Measurements from ENCODE around the gene SNAP47. TPM values are rescaled to one million over a fixed set of nuclear protein-coding genes. Genes with fewer than 3 reads are reported as not detected.

SNAP47 gene
- total RNA-seq, 1 donor from 2014 or later, result 52.8 TPM

GRCh38 chr1:227749916-227750710, 14.9 kb downstream of the SNAP47 start:
- Histone ChIP-seq H3K4me1 (no peaks in the 10 kb centered on the region), H3K9me3 (ENCODE audit: low read depth) (no peaks in the 10 kb centered on the region), H4K20me1 (ENCODE audit: low read depth) (peaks cover 39% of the 10 kb centered on the region), H3K9ac (no peak overlapping the region), H3K79me2 (ENCODE audit: low read depth) (peaks cover 64% of the 10 kb centered on the region), H3K27me3 (no peaks in the 10 kb centered on the region), H3K4me2 (no peak overlapping the region), H2AFZ (replicated peaks) (no peak overlapping the region), H3K27ac (no peak overlapping the region), H3K4me3 (no peak overlapping the region), H3K36me3 (no peaks in the 10 kb centered on the region), H3F3A (ENCODE audit: low read depth) (no peaks in the 10 kb centered on the region)
- Mint-ChIP-seq H3K4me1 (no peaks in the 10 kb centered on the region), H3K27me3 (ENCODE audit: insufficient read depth, low read depth) (peaks cover 4% of the 10 kb centered on the region), H3K4me3 (no peak overlapping the region), H3K9me3 (no peaks in the 10 kb centered on the region), H3K36me3 (peaks cover 13% of the 10 kb centered on the region), H3K27ac (no peak overlapping the region)
- TF ChIP-seq EZH2phosphoT487 (IDR thresholded peaks at IDR 0.05), result no peak
- TF ChIP-seq EZH2 (IDR thresholded peaks at IDR 0.05), result no peak
- no peak for TF ChIP-seq CTCF (IDR thresholded peaks at IDR 0.05)
- DNase-seq (ENCODE audit: low spot score), result no peak

GRCh38 chr1:227753999-227754711, 18.9 kb downstream of the SNAP47 start:
- Mint-ChIP-seq H3K27ac (no peak overlapping the region), H3K9me3 (no peaks in the 10 kb centered on the region), H3K27me3 (ENCODE audit: insufficient read depth, low read depth) (no peaks in the 10 kb centered on the region), H3K4me1 (no peaks in the 10 kb centered on the region), H3K36me3 (peaks cover 21% of the 10 kb centered on the region), H3K4me3 (no peak overlapping the region)
- Histone ChIP-seq H3K27ac (no peak overlapping the region), H4K20me1 (ENCODE audit: low read depth) (peaks cover 31% of the 10 kb centered on the region), H2AFZ (replicated peaks) (no peak overlapping the region), H3F3A (ENCODE audit: low read depth) (no peaks in the 10 kb centered on the region), H3K9me3 (ENCODE audit: low read depth) (no peaks in the 10 kb centered on the region), H3K79me2 (ENCODE audit: low read depth) (peaks cover 45% of the 10 kb centered on the region), H3K4me1 (no peaks in the 10 kb centered on the region), H3K27me3 (no peaks in the 10 kb centered on the region), H3K4me3 (no peak overlapping the region), H3K4me2 (no peak overlapping the region), H3K9ac (no peak overlapping the region), H3K36me3 (no peaks in the 10 kb centered on the region)
- TF ChIP-seq EZH2phosphoT487 (IDR thresholded peaks at IDR 0.05), result no peak
- TF ChIP-seq CTCF (IDR thresholded peaks at IDR 0.05), result no peak
- TF ChIP-seq EZH2 (IDR thresholded peaks at IDR 0.05), result no peak
- DNase-seq (ENCODE audit: low spot score), result no peak

GRCh38 chr1:227754958-227755357, 19.7 kb downstream of the SNAP47 start:
- peaks cover 31% of the 10 kb centered on the region for H4K20me1 ChIP-seq (ENCODE audit: low read depth)

More at GRCh38 chr1:227754958-227755357, 19.7 kb downstream of the SNAP47 start:
- no peak for TF ChIP-seq CTCF (IDR thresholded peaks at IDR 0.05)
- TF ChIP-seq EZH2phosphoT487 (IDR thresholded peaks at IDR 0.05), result no peak
- TF ChIP-seq EZH2 (IDR thresholded peaks at IDR 0.05), result no peak
- Histone ChIP-seq H3K9ac (no peak overlapping the region), H2AFZ (replicated peaks) (no peak overlapping the region), H3K27me3 (no peaks in the 10 kb centered on the region), H3K36me3 (no peaks in the 10 kb centered on the region), H3K79me2 (ENCODE audit: low read depth) (peaks cover 37% of the 10 kb centered on the region), H3K9me3 (ENCODE audit: low read depth) (no peaks in the 10 kb centered on the region), H3F3A (ENCODE audit: low read depth) (no peaks in the 10 kb centered on the region), H3K4me3 (no peak overlapping the region), H3K4me2 (no peak overlapping the region), H3K4me1 (no peaks in the 10 kb centered on the region), H3K27ac (no peak overlapping the region)
- DNase-seq (ENCODE audit: low spot score), result no peak
- Mint-ChIP-seq H3K27me3 (ENCODE audit: insufficient read depth, low read depth) (no peaks in the 10 kb centered on the region), H3K9me3 (no peaks in the 10 kb centered on the region), H3K27ac (no peak overlapping the region), H3K4me1 (no peaks in the 10 kb centered on the region), H3K4me3 (no peak overlapping the region), H3K36me3 (peaks cover 23% of the 10 kb centered on the region)
